GM18861 (cell line): ENCODE results near the gene ITFG1.

ENCODE experiments used
- ATAC-seq: cut with Tn5 transposase; IDR thresholded peaks from one replicate; pipeline ENCODE4 v1.9.1; 2021; ENCODE audit not compliant: unreplicated experiment

The ITFG1 gene

DNA sequence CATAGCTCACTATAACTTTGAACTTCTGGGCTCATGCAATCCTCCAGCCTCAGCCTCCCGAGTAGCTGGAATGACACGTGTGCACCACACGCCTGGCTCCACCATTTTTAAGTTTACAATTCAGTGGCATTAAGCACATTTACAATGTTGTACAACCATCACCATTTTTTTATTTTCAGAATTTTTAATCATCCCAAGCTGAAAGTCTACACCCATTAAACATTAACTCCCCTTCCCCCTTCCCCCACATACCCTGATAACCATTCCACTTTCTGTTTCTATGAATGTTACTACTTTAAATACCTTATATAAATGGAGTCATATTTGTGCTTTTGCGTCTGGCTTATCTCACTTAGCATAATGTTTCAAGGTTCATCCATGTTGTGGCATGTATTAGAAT is 335.1 kb downstream of the ITFG1 start:
- ATAC-seq: no peak

DNA sequence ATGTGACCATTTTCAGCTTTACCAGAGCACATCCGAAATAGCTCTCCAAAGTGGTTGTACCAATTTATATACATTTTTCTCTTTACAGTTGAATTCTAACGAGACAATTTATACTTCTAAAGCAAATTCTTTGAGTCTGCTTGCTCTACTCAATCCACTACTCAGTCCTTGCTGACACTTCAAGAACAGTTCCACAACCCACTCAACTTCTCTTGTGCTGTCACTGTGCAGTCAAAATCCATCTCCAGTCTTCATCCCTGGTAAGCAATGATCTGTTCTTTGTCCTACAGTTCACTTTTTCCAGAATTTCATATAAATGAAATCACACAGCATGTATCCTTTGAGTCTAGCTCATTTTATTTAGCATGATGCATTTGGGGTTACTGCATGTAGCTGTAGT is 347.7 kb downstream of the ITFG1 start:
- ATAC-seq: no peak

DNA sequence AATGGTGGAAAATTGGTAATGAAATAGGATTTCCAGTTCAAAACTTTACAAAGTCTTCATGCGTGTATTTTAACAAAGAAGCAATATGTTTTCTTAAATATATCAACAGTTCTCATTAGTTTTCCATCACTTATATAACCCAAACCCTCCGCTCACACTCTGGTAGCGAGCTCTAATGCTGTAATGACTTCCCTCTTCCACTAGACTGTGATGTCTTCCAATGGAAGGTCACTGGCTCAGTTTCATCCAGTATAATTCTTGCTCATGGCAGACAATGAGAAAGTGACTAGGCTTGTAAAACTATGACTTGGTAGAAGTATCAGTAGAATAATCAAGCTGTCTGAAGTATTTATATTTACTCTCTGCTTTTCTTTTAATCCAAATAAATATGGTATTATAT is 349.9 kb downstream of the ITFG1 start:
- no peak for ATAC-seq

DNA sequence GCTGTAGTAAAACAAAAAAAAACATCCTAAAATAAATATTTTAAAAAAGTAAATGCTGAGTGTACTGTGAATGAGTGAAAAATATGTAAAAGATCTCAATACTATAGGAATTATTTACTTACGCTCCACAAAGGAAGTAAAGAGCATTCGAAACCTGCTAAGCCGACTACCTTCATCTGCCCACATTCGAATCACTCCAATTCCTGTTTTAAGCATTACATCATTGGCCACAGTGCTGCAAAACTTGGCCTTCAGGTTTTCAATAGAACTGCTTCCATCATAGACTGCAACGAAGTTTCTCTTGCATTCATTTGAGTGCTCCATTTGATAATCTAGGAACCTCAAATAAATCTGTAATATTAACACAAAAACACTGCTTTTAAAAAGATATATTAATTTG is 351.5 kb downstream of the ITFG1 start:
- no peak for ATAC-seq
